ENCODE data around the gene KRTAP13-2. TPM values are rescaled to one million over a fixed set of nuclear protein-coding genes. Genes with fewer than 3 reads are reported as not detected.
A peak's percentile ranks its signal among the peaks of the same experiment; 100 is the strongest.

The KRTAP13-2 gene, protein sequence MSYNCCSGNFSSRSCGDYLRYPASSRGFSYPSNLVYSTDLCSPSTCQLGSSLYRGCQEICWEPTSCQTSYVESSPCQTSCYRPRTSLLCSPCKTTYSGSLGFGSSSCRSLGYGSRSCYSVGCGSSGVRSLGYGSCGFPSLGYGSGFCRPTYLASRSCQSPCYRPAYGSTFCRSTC
- polyA plus RNA-seq (2013, experiment 1 of 2) = not detected
- not detected for polyA plus RNA-seq (2013, experiment 2 of 2)

DNA sequence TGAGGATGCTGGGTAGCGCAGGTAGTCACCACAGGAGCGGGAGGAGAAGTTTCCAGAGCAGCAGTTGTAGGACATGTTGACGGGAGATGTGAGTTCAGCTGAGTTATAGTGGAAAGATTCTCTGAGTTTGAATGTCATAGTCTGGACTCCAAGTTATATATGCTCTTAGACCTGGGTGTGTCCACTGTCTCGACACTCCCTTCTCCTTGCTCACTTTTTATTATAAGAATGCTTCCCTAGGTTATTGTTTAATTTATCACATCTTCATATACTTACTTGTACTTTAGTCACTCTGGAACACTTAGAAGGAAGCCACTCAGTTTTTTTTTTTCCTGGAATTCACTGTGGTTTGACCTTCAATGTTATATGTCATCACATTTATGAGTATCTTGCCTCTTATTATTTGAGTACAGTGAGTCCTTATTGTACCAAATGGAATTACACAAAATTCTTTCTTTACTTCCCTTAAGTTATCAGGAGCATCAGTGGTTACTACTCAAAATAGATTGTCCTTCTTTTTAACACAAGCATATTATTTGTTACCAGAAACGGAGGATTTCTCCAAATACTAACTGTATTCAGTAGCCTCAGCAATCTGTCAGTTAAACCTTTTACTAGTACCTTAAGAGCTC is at the start of gene KRTAP13-2:
Gene KRTAP13-2, minus strand, starts transcription at position 133 of the 632 bp plus-strand sequence. Its CDS starts 58 bp downstream, at position 75.
- no peaks in the 10 kb centered on the region for H3K36me3 ChIP-seq (ENCODE audit: control insufficient read depth, insufficient read depth, low read length)
- no peak for DNase-seq
- H3K56ac ChIP-seq (ENCODE audit: low read length) = no peak within 1 kb of the TSS
- H4K5ac ChIP-seq (ENCODE audit: low read length) = no peak within 1 kb of the TSS
- no peaks in the 10 kb centered on the region for H3K79me2 ChIP-seq (ENCODE audit: control insufficient read depth, insufficient read depth, low read length)
- no peak within 1 kb of the TSS for H4K8ac ChIP-seq (ENCODE audit: low read depth, low read length)
- no peak within 1 kb of the TSS for H3K23ac ChIP-seq (ENCODE audit: low read length)
- H3K9ac ChIP-seq (ENCODE audit: low read length) = no peak within 1 kb of the TSS
- no peak within 1 kb of the TSS for H3K4ac ChIP-seq (ENCODE audit: low read depth, low read length)
- no peak within 1 kb of the TSS for H3K4me2 ChIP-seq (ENCODE audit: low read length)
- H3K27ac ChIP-seq (ENCODE audit: low read depth, low read length) = no peak within 1 kb of the TSS
- no peak within 1 kb of the TSS for H2BK15ac ChIP-seq (replicated peaks; ENCODE audit: low read depth)
- no CpG with 5 or more reads among the region's 5 CpGs for WGBS (ENCODE audit: extremely low coverage, insufficient coverage, low lambda C conversion rate)
- no peak within 1 kb of the TSS for H2BK5ac ChIP-seq (ENCODE audit: low read length)
- H3K18ac ChIP-seq (ENCODE audit: low read length) = no peak within 1 kb of the TSS
- H2BK120ac ChIP-seq (ENCODE audit: low read depth, low read length) = no peak within 1 kb of the TSS
- no peak within 1 kb of the TSS for H3K4me3 ChIP-seq (ENCODE audit: low read length)
- H3K4me1 ChIP-seq (ENCODE audit: control insufficient read depth, low read depth, low read length) = no peaks in the 10 kb centered on the region
- no peaks in the 10 kb centered on the region for H3K27me3 ChIP-seq (ENCODE audit: insufficient read depth, low read length, poor library complexity)
- H3K79me1 ChIP-seq (ENCODE audit: low read length) = no peaks in the 10 kb centered on the region
- no peak within 1 kb of the TSS for H2AK5ac ChIP-seq (ENCODE audit: low read length)

DNA sequence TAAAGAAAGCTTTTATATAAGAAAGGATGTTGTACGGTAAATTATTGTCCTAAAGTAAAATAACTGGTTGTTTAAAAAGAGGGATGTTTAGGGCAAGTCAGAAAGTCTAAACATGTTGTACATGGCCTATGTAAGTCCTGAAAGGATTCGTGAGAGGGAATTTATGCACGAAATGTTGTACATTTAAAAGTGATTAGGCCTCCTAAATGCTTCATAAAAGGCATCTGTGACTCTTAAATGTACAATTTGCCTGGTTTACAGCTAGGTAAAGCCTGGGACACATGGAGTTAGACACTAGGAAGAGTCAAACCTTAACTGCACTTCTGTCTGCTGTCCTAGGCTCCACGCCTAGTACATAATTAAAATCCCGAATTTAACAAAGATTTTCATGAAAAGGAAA is 43.9 kb upstream of the KRTAP13-2 start:
- Histone ChIP-seq H3K27me3 (ENCODE audit: insufficient read depth, low read length, poor library complexity) (no peaks in the 10 kb centered on the region), H3K4me1 (ENCODE audit: control insufficient read depth, low read depth, low read length) (no peaks in the 10 kb centered on the region), H2BK5ac (ENCODE audit: low read length) (no peak overlapping the region), H3K18ac (ENCODE audit: low read length) (no peak overlapping the region), H2BK15ac (replicated peaks; ENCODE audit: low read depth) (no peak overlapping the region), H4K5ac (ENCODE audit: low read length) (no peak overlapping the region), H2AK5ac (ENCODE audit: low read length) (no peak overlapping the region), H3K36me3 (ENCODE audit: control insufficient read depth, insufficient read depth, low read length) (no peaks in the 10 kb centered on the region), H3K27ac (ENCODE audit: low read depth, low read length) (no peak overlapping the region), H3K79me1 (ENCODE audit: low read length) (no peaks in the 10 kb centered on the region), H4K8ac (ENCODE audit: low read depth, low read length) (no peak overlapping the region), H3K56ac (ENCODE audit: low read length) (no peak overlapping the region), H3K79me2 (ENCODE audit: control insufficient read depth, insufficient read depth, low read length) (no peaks in the 10 kb centered on the region), H3K4ac (ENCODE audit: low read depth, low read length) (no peak overlapping the region), H2BK120ac (ENCODE audit: low read depth, low read length) (no peak overlapping the region), H3K4me2 (ENCODE audit: low read length) (no peak overlapping the region), H3K4me3 (ENCODE audit: low read length) (no peak overlapping the region), H3K9ac (ENCODE audit: low read length) (no peak overlapping the region), H3K23ac (ENCODE audit: low read length) (no peak overlapping the region)
- DNase-seq = no peak
- no CpG with 5 or more reads among the region's 5 CpGs for WGBS (ENCODE audit: extremely low coverage, insufficient coverage, low lambda C conversion rate)

DNA sequence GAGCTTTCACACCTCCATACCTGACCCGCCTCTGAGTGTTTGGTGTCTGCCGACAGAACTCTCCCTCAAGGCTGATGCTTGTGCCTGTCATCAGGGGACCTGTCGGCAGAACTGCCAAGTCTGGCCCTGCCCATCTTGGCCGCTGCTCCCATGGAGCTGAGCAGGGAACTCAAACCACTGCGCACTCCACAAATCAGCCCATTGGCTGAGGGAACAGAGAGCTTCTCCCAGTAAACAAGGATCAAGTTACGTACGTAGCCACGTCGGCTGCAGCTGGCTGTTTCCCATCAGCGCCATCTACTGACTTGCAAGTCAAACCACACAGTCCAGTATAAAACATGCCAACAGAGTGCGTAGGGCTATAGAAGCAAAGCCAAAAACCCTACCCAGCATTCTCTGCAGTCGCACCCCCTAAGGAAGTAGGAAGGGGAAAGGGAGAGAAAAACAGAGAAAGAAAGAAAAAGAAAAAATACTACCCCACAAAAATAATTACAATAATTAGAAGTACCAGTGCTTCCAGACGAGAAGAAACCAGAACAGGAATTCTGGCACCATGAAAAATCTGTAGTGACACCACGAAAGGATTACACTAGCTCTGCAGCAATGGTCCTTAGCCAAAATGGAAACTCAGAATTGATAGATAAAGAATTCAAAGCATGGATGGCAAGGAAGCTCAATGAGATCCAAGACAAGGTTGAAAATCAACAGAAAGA is 36.9 kb upstream of the KRTAP13-2 start:
- H3K27me3 ChIP-seq (ENCODE audit: insufficient read depth, low read length, poor library complexity) = no peaks in the 10 kb centered on the region
- H3K79me2 ChIP-seq (ENCODE audit: control insufficient read depth, insufficient read depth, low read length) = no peaks in the 10 kb centered on the region
- no peak overlapping the region for H2BK120ac ChIP-seq (ENCODE audit: low read depth, low read length)
- H3K56ac ChIP-seq (ENCODE audit: low read length) = peak overlapping the region; percentile 34
- H3K27ac ChIP-seq (ENCODE audit: low read depth, low read length) = no peak overlapping the region
- no peak overlapping the region for H2BK5ac ChIP-seq (ENCODE audit: low read length)
- H3K4me1 ChIP-seq (ENCODE audit: control insufficient read depth, low read depth, low read length) = no peaks in the 10 kb centered on the region
- no peak overlapping the region for H3K4ac ChIP-seq (ENCODE audit: low read depth, low read length)
- H4K8ac ChIP-seq (ENCODE audit: low read depth, low read length) = no peak overlapping the region
- H2AK5ac ChIP-seq (ENCODE audit: low read length) = no peak overlapping the region
- H3K79me1 ChIP-seq (ENCODE audit: low read length) = no peaks in the 10 kb centered on the region
- no peak overlapping the region for H3K23ac ChIP-seq (ENCODE audit: low read length)
- peak overlapping the region; percentile 20 for H3K4me2 ChIP-seq (ENCODE audit: low read length)
- no peak overlapping the region for H3K9ac ChIP-seq (ENCODE audit: low read length)
- H3K4me3 ChIP-seq (ENCODE audit: low read length) = no peak overlapping the region
- no peak overlapping the region for H3K18ac ChIP-seq (ENCODE audit: low read length)
- no peak overlapping the region for H2BK15ac ChIP-seq (replicated peaks; ENCODE audit: low read depth)
- no CpG with 5 or more reads among the region's 14 CpGs for WGBS (ENCODE audit: extremely low coverage, insufficient coverage, low lambda C conversion rate)
- peak overlapping the region; percentile 81 for H4K5ac ChIP-seq (ENCODE audit: low read length)
- H3K36me3 ChIP-seq (ENCODE audit: control insufficient read depth, insufficient read depth, low read length) = no peaks in the 10 kb centered on the region
- peak; percentile 99 for DNase-seq

DNA sequence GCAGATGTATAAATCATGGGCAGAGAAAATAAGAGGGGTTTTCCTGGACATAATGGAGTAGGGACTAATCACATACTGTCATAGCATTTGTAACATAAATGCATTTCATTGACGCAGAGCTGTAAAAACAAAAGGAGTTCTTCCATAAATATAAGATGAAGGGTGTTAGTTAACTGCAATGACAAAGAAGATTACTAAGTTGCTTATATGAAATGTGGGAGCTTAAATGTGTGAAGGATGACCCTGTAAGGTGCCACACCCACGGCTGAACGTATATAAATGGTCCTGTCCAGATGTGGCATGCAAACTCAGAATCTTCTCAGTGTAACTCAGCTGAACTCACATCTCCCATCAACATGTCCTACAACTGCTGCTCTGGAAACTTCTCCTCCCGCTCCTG is 23.7 kb upstream of the KRTAP13-2 start, which contains the start of gene KRTAP13-1:
Gene KRTAP13-1, plus strand, starts transcription at position 301 of the 400 bp plus-strand sequence. Its CDS starts 56 bp downstream, at position 357.
- no peak within 1 kb of the TSS for H3K23ac ChIP-seq (ENCODE audit: low read length)
- no peak within 1 kb of the TSS for H3K18ac ChIP-seq (ENCODE audit: low read length)
- no peaks in the 10 kb centered on the region for H3K79me2 ChIP-seq (ENCODE audit: control insufficient read depth, insufficient read depth, low read length)
- H4K8ac ChIP-seq (ENCODE audit: low read depth, low read length) = no peak within 1 kb of the TSS
- no peaks in the 10 kb centered on the region for H3K27me3 ChIP-seq (ENCODE audit: insufficient read depth, low read length, poor library complexity)
- no peak within 1 kb of the TSS for H2BK15ac ChIP-seq (replicated peaks; ENCODE audit: low read depth)
- no peak within 1 kb of the TSS for H3K9ac ChIP-seq (ENCODE audit: low read length)
- H3K27ac ChIP-seq (ENCODE audit: low read depth, low read length) = no peak within 1 kb of the TSS
- no peak for DNase-seq
- H3K4ac ChIP-seq (ENCODE audit: low read depth, low read length) = no peak within 1 kb of the TSS
- no peaks in the 10 kb centered on the region for H3K36me3 ChIP-seq (ENCODE audit: control insufficient read depth, insufficient read depth, low read length)
- H2AK5ac ChIP-seq (ENCODE audit: low read length) = no peak within 1 kb of the TSS
- no peak within 1 kb of the TSS for H2BK120ac ChIP-seq (ENCODE audit: low read depth, low read length)
- WGBS (ENCODE audit: extremely low coverage, insufficient coverage, low lambda C conversion rate) = no CpG with 5 or more reads among the region's 4 CpGs
- H2BK5ac ChIP-seq (ENCODE audit: low read length) = no peak within 1 kb of the TSS
- no peak within 1 kb of the TSS for H4K5ac ChIP-seq (ENCODE audit: low read length)
- H3K79me1 ChIP-seq (ENCODE audit: low read length) = no peaks in the 10 kb centered on the region
- no peak within 1 kb of the TSS for H3K4me3 ChIP-seq (ENCODE audit: low read length)
- H3K56ac ChIP-seq (ENCODE audit: low read length) = no peak within 1 kb of the TSS
- H3K4me2 ChIP-seq (ENCODE audit: low read length) = no peak within 1 kb of the TSS
- no peaks in the 10 kb centered on the region for H3K4me1 ChIP-seq (ENCODE audit: control insufficient read depth, low read depth, low read length)

DNA sequence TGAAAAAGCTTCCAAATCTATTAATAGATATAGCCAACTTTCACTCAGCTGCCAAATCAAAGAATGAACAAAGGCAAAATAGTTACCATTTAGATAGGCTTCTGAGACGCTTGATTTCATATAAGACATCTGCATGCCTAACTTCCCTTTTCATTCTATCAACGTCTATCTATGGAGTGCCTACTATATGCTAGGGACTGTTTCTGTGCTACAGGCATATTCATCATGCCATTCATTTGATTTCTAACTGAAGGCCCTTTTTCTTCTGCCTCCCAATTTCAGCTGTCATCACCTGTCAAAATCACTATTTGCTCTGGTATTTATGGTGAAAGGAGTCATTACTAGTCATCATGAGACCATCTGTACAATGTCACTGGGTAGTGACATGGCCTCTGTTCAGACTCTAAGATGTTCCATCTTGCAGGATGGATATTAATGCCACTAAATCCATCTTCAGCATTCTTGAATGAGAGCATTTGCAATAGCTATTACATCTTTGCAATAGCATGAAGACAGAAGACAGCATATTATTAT is 19.5 kb upstream of the KRTAP13-2 start:
- no peak overlapping the region for H3K9ac ChIP-seq (ENCODE audit: low read length)
- H3K18ac ChIP-seq (ENCODE audit: low read length) = no peak overlapping the region
- H2BK15ac ChIP-seq (replicated peaks; ENCODE audit: low read depth) = no peak overlapping the region
- no peak overlapping the region for H4K5ac ChIP-seq (ENCODE audit: low read length)
- H3K79me2 ChIP-seq (ENCODE audit: control insufficient read depth, insufficient read depth, low read length) = no peaks in the 10 kb centered on the region
- H3K27me3 ChIP-seq (ENCODE audit: insufficient read depth, low read length, poor library complexity) = no peaks in the 10 kb centered on the region
- no peak overlapping the region for H2AK5ac ChIP-seq (ENCODE audit: low read length)
- H3K4me2 ChIP-seq (ENCODE audit: low read length) = no peak overlapping the region
- H3K4ac ChIP-seq (ENCODE audit: low read depth, low read length) = no peak overlapping the region
- DNase-seq = no peak
- H3K4me1 ChIP-seq (ENCODE audit: control insufficient read depth, low read depth, low read length) = no peaks in the 10 kb centered on the region
- WGBS (ENCODE audit: extremely low coverage, insufficient coverage, low lambda C conversion rate) = no CpG with 5 or more reads among the region's 2 CpGs
- no peak overlapping the region for H3K27ac ChIP-seq (ENCODE audit: low read depth, low read length)
- H2BK5ac ChIP-seq (ENCODE audit: low read length) = no peak overlapping the region
- no peak overlapping the region for H3K23ac ChIP-seq (ENCODE audit: low read length)
- H4K8ac ChIP-seq (ENCODE audit: low read depth, low read length) = no peak overlapping the region
- H3K56ac ChIP-seq (ENCODE audit: low read length) = no peak overlapping the region
- no peaks in the 10 kb centered on the region for H3K36me3 ChIP-seq (ENCODE audit: control insufficient read depth, insufficient read depth, low read length)
- H3K79me1 ChIP-seq (ENCODE audit: low read length) = no peaks in the 10 kb centered on the region
- no peak overlapping the region for H2BK120ac ChIP-seq (ENCODE audit: low read depth, low read length)
- no peak overlapping the region for H3K4me3 ChIP-seq (ENCODE audit: low read length)

Data from mesendoderm (in vitro differentiated cells).